HepG2 (cell line): Measurements from ENCODE around the gene SIGLECL1. TPM values are rescaled to one million over a fixed set of nuclear protein-coding genes. Genes with fewer than 3 reads are reported as not detected.
A peak's percentile ranks its signal among the peaks of the same experiment; 100 is the strongest.

ENCODE experiments used
- ATAC-seq: fragments of 200-7000 bp; cut with Tn5 transposase; 3 replicates; pipeline ENCODE4 v1.9.1; 2020; ENCODE audit warnings: mild to moderate bottlenecking, moderate library complexity
- BruUV-seq: library from RNA; stranded (reverse); fragments of 400-500 nt; replicated peaks from 2 replicates; lab custom pipeline; 2021; lab: Mats Ljungman, UMichigan
- CTCF ChIA-PET: fragments of 300-600 bp; formaldehyde crosslinking; extraction: SDS; loops from one replicate; lab custom pipeline; 2021; ENCODE audit warnings: low total read pairs, inconsistent platforms, low intra/inter-chr PET ratio; lab: Yijun Ruan, JAX
- POLR2A ChIA-PET: fragments of 350-600 bp; sonication (Branson Sonifier 250); formaldehyde crosslinking; loops from one replicate; lab custom pipeline; 2020; ENCODE audit warnings: antibody characterized with exemption, inconsistent platforms; lab: Yijun Ruan, JAX
- DNase-seq: peaks from one replicate; pipeline ENCODE4 v3.0.0-alpha.2; 2015; ENCODE audit warnings: low spot score
- FAIRE-seq: peaks from 3 replicates; lab custom pipeline; 2011; peaks lifted over from hg19 to GRCh38; lab: Jason Lieb, UNC
- H2AFZ ChIP-seq: one replicate; pipeline ENCODE4 v1.6.1; 2011; ENCODE audit warnings: low read length, inconsistent platforms
- H3K27ac ChIP-seq: fragments of 300-600 bp; 3 replicates; pipeline ENCODE4 v1.8.0; 2011; ENCODE audit warnings: mixed run types, mild to moderate bottlenecking, mixed read lengths, low read length, inconsistent platforms; ENCODE audit not compliant: insufficient read depth; ENCODE audit errors: extremely low read length
- H3K27me3 ChIP-seq, 2 experiments: fragments of 200-600 bp in 1 of 2; 2 replicates in 1 of 2; 3 replicates in 1 of 2; pipeline versions ENCODE4 v1.6.0 to v1.8.0; 2011; ENCODE audit warnings: low read length in 2 of 2, mild to moderate bottlenecking in 2 of 2, moderate library complexity in 2 of 2, inconsistent platforms in 1 of 2; ENCODE audit not compliant: insufficient read depth in 2 of 2, control insufficient read depth in 1 of 2
- H3K36me3 ChIP-seq, 2 experiments: fragments of 200-600 bp in 1 of 2; replicated peaks in 1 of 2; 2 replicates in 1 of 2; 3 replicates in 1 of 2; pipeline versions ENCODE4 v1.5.1 to v1.8.0; 2011; ENCODE audit warnings: low read length in 2 of 2, inconsistent platforms in 1 of 2; ENCODE audit not compliant: insufficient read depth in 2 of 2, control insufficient read depth in 1 of 2
- H3K4me1 ChIP-seq: 2 replicates; pipeline ENCODE4 v1.5.1; 2012; ENCODE audit warnings: low read length, inconsistent platforms; ENCODE audit not compliant: insufficient read depth
- H3K4me2 ChIP-seq: 2 replicates; pipeline ENCODE4 v1.6.0; 2011; ENCODE audit warnings: low read depth, low read length, inconsistent platforms
- H3K4me3 ChIP-seq, 3 experiments: fragments of 200-600 bp in 1 of 3; sonication (generic), shearing (Covaris generic) in 1 of 3; replicated peaks in 1 of 3; 2 replicates each; pipeline ENCODE4 v1.5.1; 2011 to 2016; ENCODE audit warnings: low read length in 3 of 3, inconsistent platforms in 2 of 3, low read depth in 2 of 3, mild to moderate bottlenecking in 2 of 3, control low read depth in 1 of 3, mixed read lengths in 1 of 3; ENCODE audit not compliant: insufficient read depth in 1 of 3
- H3K79me2 ChIP-seq: one replicate; pipeline ENCODE4 v1.6.1; 2011; ENCODE audit warnings: low read length, inconsistent platforms; ENCODE audit not compliant: insufficient read depth
- H3K9ac ChIP-seq: 2 replicates; pipeline ENCODE4 v1.6.0; 2011; ENCODE audit warnings: mild to moderate bottlenecking, low read depth, low read length, inconsistent platforms; ENCODE audit not compliant: insufficient read depth
- H3K9me3 ChIP-seq: 2 replicates; pipeline ENCODE4 v1.5.1; 2012; ENCODE audit warnings: mild to moderate bottlenecking, low read length
- H4K20me1 ChIP-seq: 2 replicates; pipeline ENCODE4 v1.6.0; 2011; ENCODE audit warnings: inconsistent platforms, mild to moderate bottlenecking, low read length, moderate library complexity; ENCODE audit not compliant: insufficient read depth
- CREBL2 ChIP-seq: sonication (generic); formaldehyde crosslinking; IDR thresholded peaks from 2 replicates; pipeline ENCODE4 v1.8.1; 2023; ENCODE audit warnings: missing genetic modification reagents, mild to moderate bottlenecking, borderline replicate concordance
- CTCF ChIP-seq: sonication (generic); formaldehyde crosslinking; IDR thresholded peaks from 2 replicates; pipeline ENCODE4 v1.5.0; 2020; ENCODE audit warnings: mild to moderate bottlenecking, missing genetic modification reagents, moderate library complexity
- DDIT3 ChIP-seq: sonication (generic); formaldehyde crosslinking; IDR thresholded peaks from 2 replicates; pipeline ENCODE4 v1.4.0; 2020; ENCODE audit warnings: mild to moderate bottlenecking, missing genetic modification reagents
- ELF1 ChIP-seq: sonication (generic); formaldehyde crosslinking; IDR thresholded peaks from 2 replicates; pipeline ENCODE4 v1.4.0; 2020; ENCODE audit warnings: missing genetic modification reagents
- STAG1 ChIP-seq: sonication (generic); formaldehyde crosslinking; IDR thresholded peaks from 2 replicates; pipeline ENCODE4 v1.4.0; 2020; ENCODE audit warnings: missing genetic modification reagents
- ZNF136 ChIP-seq: sonication (generic); formaldehyde crosslinking; IDR thresholded peaks from 2 replicates; pipeline ENCODE4 v1.8.1; 2022; ENCODE audit warnings: low read depth, mild to moderate bottlenecking, moderate library complexity, missing genetic modification reagents
- ZNF724P ChIP-seq: sonication (generic); formaldehyde crosslinking; IDR thresholded peaks from 2 replicates; pipeline ENCODE4 v1.8.0; 2022; ENCODE audit warnings: missing genetic modification reagents, borderline replicate concordance
- WGBS: methylation state at CpG from one replicate; pipeline ENCODE4 v1.1.6; 2017; ENCODE audit warnings: low lambda C conversion rate; 5-methylcytosine and 5-hydroxymethylcytosine counted together
- in situ Hi-C: cut with HindIII; loops from 2 replicates; pipeline ENCODE4 v1.10.0; 2017; ENCODE audit warnings: low pct_unique_long_range_greater_than_20kb; ENCODE audit not compliant: extremely low pct_ligation_motif_present
- intact Hi-C: fragments of 100-400 bp; cut with micrococcal nuclease; formaldehyde crosslinking; loops from one replicate; pipeline ENCODE4 v1.10.0; 2022; ENCODE audit not compliant: unreplicated experiment
- polyA plus RNA-seq, 8 experiments: library from polyadenylated mRNA; depleted of rRNA in 3 of 8; stranded (reverse) in 7 of 8; unstranded in 1 of 8; fragments of >200 nt; fragmentation: Illumina TruSeq in 4 of 8; extraction: Trizol in 4 of 8; gene quantifications; 2 replicates each; pipeline versions ENCODE4 v1.2.1 to v1.2.3, GENCODE V29; 2011 to 2016; ENCODE audit warnings: low read depth in 4 of 8, missing spikeins in 1 of 8, mixed read lengths in 1 of 8; ENCODE audit not compliant: insufficient read depth in 1 of 8
- total RNA-seq, 5 experiments: library from RNA; depleted of rRNA; stranded (reverse); fragments of >200 nt; fragmentation: Illumina TruSeq; extraction: Trizol; gene quantifications; 2 replicates each; pipeline ENCODE4 v1.2.3, GENCODE V29; 2016; ENCODE audit warnings: low read depth in 1 of 5

The SIGLECL1 gene
- total and polyA plus RNA-seq, 2 of the 13 experiments (the other 11 are each of a cell fraction or from before 2014, with no cell fraction given), result not detected

- H3K27me3 ChIP-seq, result peaks cover 0 to 8% of the 10 kb centered on the region in 2 experiments; a peak in 1 of 5 replicates
- intact Hi-C loops, result no loop called here
- no peak overlapping the region for H2AFZ ChIP-seq
- no peak overlapping the region for H3K4me3 ChIP-seq
- H3K9me3 ChIP-seq, result no peaks in the 10 kb centered on the region
- TF ChIP-seq CTCF (peak; percentile 69), ZNF136 (CRISPR knock-in tag) (no peak), ZNF724P (CRISPR knock-in tag) (no peak), CREBL2 (no peak), STAG1 (CRISPR knock-in tag) (peak; percentile 58), DDIT3 (CRISPR knock-in tag) (no peak), ELF1 (CRISPR knock-in tag) (no peak)
- TF ChIP-seq, all 625 proteins: peak for 2
- Histone ChIP-seq H3K36me3 (no peaks in the 10 kb centered on the region), H3K79me2 (no peaks in the 10 kb centered on the region), H3K27ac (no peak overlapping the region), H4K20me1 (no peaks in the 10 kb centered on the region), H3K4me2 (no peak overlapping the region), H3K4me1 (no peaks in the 10 kb centered on the region), H3K9ac (no peak overlapping the region)
- POLR2A ChIA-PET, result no interaction called here
- CTCF ChIA-PET, result interaction anchor here (1.4 kb wide), 1 partner anchor 101 kb away, joined by 12 read pairs; no protein-coding TSS in a partner anchor
- DNase-seq, result peak; percentile 24
- FAIRE-seq, result peak; percentile 79
- 2% methylated on average over 5 of the region's 5 CpGs for WGBS
- no TSS peak for BruUV-seq
- peak; percentile 64; the same call in 1 of the 3 replicates for ATAC-seq
- in situ Hi-C loops, result loop anchor here (10.0 kb wide), 1 partner anchor 105 kb away; no protein-coding TSS in a partner anchor
Measured at GRCh38 chr19:51259348-51260245, 8.7 kb downstream of the SIGLECL1 start.
